Activated CD4-positive, alpha-beta T cell treated with anti-CD3 and anti-CD28 coated beads for 24 hours (primary cell): Measurements from ENCODE around the gene PIP5K1A.
"Not testable (repeated sequence)": the region's sequence is repeated elsewhere in the genome, so short reads cannot be mapped to it uniquely, and the experiment has no call there.

Experiments used
- DNase-seq, 2 donors: peaks; one replicate each; pipeline ENCODE4 v3.0.0-alpha.2; 2020; ENCODE audit warnings: low read depth in 2 of 2

PIP5K1A gene

DNA sequence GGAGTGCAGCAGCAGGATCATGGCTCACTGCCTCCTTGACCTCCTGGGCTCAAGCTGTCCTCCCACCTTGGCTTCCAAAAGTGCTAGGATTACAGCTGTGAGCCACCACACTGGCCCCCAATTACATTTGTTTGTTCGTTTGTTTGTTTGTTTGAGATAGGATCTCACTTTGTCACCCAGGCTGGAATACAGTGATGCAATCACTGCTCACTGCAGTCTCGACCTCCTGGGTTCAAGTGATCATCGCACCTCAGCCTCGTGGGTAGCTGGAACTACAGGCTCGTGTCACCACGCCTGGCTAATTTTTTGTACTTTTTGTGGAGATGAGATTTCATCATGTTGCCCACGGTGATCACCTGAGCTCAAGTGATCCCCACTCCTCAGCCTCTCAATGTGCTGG, 6.3 kb upstream of the PIP5K1A start:
- DNase-seq: no peak

DNA sequence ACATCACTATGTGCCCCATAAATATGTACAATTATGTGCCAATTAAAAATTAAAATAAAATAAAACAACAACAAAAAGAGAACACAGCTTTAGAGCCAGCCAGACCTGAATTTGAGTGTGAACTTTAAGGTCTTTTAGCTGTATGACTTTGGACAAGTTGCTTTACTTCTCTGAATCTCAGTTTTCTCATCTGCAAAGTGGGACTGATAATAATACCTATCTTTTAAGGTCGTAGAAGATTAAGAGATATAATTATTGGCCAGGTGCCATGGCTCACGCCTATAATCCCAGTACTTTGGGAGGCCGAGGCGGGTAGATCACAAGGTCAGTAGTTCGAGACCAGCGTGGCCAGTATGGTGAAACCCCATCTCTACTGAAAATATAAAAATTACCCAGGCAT, 5.0 kb upstream of the PIP5K1A start:
- no peak for DNase-seq

DNA sequence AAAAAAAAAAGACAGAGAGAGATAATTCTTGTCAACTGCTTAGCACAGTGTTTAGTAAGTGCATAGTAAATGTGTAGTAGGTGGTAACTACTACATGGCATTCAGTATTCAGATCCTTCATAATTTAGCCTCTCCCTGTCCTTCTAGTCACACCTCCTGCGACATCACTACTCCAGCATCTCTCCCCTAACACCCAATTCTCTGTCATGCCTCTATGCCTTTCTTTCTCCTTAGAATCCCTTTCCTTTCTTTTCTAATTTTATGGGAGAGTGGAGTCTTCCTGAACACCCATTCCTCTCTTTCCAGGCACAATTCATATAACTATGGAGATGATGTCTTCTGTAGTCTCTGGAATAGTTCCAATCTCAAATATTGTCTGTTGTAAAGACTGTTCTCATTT, 4.5 kb upstream of the PIP5K1A start:
- DNase-seq: no peak

DNA sequence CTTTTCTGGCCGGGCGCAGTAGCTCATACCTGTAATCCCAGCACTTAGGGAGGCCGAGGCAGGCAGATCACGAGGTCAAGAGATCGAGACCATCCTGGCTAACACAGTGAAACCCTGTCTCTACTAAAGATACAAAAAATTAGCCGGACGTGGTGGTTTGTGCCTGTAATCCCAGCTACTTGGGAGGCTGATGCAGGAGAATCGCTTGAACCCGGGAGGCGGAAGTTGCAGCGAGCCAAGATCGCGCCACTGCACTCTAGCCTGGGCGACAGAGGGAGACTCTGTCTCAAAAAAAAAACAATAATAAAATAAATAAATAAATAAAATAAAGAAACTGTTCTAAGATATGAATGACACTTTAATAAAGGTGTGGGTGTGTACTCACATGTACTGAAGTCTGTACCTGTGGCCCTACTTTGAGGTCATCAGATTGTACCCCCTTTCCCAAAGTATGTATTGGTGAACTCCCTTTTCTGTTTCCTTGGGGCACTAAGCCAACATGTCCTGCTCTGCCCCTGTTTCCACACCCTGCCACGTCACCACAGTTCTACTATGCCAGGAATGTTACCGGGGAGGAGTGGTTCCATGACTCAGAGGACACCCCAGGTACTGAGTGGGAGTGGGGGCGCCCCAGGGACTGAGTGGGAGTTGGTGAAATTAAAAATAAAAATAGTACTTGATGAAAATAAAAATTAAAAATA, 3.3 kb upstream of the PIP5K1A start:
- not testable (repeated sequence) for DNase-seq

DNA sequence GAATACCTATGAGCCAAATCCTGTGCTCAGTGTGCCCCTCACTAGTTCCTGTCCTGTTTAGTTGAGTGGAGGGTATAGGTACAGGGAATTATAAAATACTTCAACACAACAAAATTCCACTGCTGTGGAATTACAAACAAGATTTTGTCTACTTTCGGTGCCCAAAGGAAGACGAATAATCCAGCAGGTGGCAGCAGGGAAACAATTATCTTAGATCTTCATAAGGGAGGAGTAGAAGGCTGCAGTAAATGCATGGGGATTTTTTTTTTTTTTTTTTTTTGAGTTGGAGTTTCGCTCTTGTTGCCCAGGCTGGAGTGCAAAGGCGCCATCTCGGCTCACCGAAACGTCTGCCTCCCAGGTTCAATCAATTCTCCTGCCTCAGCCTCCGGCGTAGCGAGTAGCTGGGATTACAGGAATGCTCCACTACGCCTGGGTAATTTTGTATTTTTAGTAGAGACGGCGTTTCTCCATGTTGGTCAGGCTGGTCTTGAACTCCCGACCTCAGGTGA, 2.0 kb upstream of the PIP5K1A start:
- DNase-seq: no peak

DNA sequence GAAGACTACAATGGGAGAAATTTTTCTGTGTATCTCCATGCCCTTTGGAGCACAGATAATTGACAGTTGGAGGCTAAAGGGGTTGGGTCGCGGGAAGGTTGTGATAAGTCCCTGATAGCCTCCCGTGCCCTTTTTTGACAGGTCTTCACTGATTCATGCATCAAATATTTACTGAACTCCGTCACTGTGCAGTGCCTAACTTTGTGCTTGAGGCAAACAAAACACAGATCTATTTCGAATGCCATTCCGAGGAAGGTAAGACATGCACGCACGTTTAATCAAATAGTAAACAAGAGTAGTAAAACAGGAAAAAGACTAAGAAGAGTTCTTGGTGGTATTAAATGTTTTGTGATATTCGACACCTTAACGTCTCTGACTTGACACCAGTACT, 494 bp upstream of the PIP5K1A start:
- DNase-seq: no peak

DNA sequence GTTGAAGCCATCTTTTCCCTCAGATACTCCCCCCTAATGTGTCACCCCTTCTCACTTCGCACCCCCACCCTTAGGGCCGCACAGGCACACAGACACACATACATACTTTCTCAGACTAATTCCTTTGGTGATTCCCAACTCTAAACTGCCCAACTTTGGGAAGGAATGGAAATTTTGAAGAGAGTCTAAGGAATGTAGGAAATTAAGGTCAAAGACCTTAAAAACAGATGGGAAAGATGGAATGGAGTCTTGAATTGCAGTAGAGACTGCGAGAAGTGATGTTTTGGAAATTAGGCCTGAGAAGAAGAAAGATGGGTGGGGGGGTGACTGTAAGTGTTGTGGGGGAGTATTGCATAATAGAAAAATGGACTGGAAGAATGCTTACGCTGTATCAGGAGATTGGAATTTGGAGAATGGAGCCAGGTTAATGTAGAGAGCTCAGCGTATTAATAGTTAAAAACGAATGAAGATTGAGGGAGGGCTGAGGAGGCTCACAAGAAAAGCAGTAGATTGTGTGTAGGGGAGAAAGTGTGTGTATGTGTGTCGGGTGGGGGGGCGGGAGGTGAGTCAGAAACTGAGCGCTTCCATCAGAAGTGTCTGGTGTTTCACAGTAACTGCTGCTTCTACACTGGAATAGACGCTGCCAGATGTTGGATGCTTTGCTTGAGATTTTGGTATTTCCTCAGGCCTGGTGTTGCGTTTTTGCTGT, 1.7 kb downstream of the PIP5K1A start:
- DNase-seq: no peak

DNA sequence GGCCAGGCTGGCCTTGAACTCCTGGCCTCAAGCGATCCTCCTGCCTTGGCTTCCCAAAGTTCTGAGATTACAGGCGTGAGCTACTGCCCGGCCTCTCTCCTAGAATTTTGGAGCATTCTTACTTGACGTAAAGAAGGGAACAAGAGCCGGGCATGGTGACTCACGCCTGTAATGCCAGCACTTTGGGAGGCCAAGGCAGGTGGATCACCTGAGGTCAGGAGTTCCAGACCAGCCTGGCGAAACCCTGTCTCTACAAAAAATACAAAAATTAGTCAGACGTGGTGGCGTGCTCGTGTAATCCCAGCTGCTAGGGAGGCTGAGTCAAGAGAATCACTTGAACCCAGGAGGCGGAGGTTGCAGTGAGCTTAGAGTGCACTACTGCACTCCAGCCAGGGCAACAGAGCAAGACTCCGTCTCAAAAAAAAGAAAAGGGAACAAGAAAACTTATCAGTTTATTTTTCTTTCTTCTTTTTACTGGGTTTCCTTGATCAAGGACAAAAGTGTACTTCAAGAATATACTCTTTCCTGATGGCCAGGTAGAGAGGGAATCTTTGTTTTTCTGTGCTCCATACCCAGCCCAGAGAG, 7.1 kb downstream of the PIP5K1A start:
- not testable (repeated sequence) for DNase-seq

DNA sequence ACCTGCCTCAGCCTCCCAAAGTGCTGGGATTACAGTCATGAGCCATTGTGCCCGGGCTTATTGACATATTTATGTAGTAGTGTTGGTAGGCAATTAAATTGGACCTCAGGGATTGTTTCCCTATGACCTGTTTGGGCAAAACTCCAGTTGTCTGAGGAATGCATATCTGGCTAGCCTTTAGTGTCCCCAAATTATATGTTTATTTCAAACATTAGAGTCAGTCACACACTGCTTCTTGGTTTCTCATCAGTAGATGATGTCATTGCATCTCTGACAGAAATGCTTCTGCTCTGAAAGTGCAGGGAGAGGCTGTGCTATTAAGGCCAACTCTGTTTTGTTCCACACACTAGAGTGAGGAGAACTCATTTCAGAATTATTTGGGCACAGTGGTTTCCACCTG, 12.5 kb downstream of the PIP5K1A start:
- DNase-seq: no peak

DNA sequence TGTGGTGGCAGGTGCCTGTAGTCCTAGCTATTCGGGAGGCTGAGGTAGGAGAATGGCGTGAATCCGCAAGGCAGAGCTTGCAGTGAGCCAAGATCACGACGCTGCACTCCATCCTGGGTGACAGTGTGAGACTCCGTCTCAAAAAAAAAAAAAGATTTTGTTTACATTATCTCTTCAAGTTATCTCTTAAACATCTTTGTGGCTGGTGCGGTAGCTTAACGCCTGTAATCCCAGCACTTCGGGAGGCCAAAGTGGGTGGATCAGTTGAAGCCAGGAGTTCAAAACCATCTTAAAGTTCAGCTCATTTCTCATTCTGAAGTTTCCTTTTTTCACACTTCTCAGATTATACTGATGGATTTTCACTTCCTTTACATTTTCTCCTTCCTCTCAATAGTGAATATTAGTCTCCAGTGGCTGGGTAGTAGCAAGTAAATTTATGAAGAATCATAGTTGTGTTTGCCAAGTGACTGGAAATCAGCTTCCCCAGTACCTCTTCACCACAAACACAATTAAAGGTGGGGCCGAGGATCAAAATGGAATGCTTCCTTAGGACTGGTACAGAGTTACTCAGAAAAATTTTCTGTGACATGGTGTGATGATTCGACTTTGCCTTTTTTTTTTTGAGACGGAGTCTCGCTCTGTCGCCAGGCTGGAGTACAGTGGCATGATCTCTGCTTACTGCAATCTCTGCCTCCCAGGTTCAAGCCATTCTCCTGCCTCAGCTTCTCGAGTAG, 13.8 kb downstream of the PIP5K1A start:
- DNase-seq: no peak

DNA sequence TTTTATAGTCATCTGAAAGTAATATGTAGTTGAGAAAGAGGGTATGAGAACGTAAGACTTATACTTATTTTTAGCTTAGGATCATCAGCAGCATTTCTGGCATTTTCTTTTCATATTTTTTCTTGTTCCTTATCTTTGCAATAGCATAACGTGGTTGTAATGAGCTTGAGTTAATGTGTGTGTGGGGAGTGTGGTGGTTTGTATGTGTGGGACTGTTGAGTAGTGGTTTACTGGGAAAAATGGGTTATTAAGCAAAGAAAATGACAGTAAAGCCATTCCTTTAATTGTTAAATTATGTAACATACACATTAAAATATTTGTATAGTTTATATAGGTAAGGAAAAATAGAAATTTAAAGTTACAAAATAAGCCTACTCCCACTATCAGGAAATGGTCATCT, 15.2 kb downstream of the PIP5K1A start:
- DNase-seq: no peak

DNA sequence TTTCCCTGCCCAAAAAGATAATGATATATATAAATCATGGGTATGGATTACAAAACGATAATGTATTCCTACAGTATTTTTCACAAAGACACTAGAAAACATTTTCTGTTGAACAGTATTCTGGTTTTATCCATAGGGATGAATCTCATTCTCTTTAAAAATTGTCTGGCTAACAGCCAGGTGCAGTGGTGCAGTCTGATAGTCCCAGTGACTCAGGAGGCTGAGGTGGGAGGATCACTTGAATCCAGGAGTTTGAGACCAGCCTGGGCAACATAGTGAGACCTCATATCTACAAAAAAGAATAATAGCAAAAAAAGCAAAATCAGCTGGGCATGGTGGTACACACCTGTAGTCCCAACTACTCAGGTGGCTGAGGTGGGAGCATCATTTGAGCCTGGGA, 23.3 kb downstream of the PIP5K1A start:
- no peak for DNase-seq

DNA sequence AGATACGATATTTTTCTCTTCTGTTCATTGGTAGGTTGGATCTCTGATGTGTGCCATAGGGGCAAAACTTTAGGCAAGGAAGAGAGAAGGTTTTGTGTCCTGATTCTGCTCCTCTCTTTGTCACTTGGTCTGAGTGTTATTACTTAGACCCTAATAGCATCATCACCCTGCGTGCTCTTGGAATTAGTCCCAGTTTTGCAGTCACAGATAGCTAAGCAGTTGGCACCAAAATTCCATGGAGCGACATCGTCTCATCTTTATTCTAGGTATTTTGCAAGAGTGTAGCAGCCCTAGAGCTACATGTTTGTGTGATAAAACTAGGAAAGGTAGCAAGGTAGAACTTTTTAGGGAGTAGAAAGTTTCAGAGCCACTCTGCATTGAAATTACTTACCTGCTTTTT, 23.8 kb downstream of the PIP5K1A start:
- DNase-seq: no peak

DNA sequence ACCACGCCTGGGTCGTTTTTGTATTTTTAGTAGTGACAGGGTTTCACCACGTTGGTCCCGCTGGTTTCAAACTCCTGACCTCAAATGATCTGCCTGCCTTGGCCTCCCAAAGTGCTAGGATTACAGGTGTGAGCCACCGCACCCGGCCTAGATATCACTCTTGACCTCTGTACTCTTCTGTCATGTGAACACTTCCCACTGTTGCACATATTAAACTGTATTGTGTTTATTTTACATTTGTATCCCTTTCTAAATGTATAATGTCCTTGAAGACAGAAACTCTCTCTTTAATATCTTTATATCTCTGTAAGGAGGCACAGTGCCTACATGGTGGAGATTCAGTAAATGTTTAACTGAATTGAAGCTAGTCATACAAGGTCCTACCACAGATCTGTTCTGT, 36.9 kb downstream of the PIP5K1A start:
- DNase-seq: no peak

DNA sequence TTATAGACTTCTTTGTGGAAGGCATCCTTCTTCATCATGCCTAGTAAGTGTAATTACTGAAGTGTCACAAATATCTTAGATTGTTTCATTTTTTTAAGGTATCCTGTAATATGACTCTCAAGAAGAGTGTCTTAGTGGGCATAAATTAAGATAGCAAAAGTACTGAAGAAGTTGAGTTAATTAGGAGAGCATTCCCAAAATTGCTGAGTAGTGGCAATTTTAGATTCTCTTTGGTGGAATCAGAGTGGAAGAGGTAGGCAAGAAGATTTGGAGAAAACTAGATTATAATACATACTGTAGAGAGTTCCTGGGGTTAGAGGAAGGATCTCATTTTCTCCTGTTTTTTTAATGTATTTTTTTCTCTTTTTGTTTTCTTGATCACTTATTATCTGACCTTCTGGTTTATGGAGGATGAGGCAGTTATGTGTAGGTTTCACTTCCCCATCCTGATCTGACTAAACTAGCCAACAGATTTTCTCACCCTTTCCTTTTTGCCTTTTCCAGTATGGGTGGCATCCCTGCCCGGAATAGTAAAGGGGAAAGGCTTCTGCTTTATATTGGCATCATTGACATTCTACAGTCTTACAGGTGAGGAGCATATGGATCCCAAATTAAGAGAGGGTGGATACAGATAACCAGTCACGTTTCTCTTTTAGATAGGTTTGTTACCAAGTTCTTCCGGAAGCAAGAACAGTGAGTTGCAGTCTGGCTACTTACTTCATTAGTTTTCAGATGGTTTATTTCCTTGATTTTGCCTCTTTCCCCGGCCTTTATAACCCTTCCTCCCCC, 39.5 kb downstream of the PIP5K1A start:
- DNase-seq: no peak

DNA sequence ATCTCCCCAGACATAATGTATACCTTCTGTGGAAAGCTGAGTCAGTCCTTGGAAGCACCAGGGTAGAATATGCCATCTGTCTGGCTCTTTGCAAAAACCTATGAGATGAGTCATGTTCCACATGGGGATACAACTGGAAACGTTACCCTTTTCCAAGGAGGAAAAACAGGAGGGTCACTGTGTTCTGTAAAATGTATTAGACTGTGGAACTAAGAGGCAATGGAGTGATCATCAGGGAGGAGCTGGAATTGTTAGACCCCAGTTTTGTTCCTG, 40.1 kb downstream of the PIP5K1A start:
- no peak for DNase-seq

DNA sequence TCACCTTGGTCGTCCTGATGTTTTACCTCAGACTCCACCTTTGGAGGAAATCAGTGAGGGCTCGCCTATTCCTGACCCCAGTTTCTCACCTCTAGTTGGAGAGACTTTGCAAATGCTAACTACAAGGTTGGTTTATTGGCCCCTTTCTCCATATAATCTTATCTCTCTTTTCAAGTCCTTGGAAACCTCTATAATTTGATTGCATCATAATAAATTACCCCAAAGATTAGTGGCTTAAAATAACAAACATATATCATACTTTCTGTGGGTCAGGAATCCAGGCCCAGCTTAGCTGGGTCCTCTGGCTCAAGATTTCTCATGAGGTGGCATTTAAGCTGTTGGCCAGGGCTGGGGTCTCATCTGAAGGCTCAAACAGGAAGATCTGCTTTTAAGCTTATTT, 44.1 kb downstream of the PIP5K1A start:
- no peak for DNase-seq

DNA sequence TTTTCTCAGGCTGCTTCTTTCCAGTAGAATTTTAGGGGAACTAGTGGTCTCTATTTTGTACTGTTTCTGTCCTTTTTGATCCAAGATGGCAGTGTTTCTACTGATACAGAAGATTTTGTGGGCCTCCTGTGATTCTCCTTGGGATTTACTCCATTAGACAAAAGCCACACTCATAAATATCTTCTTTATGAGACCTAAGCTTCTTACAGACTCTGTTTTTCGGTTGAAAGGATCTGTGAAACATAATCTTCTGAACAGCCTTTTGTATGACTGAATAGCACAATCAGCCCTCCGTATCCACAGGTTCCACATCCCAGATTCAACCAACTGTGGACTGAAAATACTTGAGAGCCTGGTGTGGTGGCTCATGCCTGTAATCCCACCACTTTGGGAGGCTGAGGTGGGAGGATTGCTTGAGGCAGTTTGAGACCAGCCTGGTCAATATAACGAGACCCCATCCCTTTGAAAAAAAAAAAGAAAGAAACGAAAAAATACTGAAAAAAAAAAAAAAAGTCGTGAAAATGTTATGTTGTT, 45.4 kb downstream of the PIP5K1A start:
- no peak for DNase-seq

DNA sequence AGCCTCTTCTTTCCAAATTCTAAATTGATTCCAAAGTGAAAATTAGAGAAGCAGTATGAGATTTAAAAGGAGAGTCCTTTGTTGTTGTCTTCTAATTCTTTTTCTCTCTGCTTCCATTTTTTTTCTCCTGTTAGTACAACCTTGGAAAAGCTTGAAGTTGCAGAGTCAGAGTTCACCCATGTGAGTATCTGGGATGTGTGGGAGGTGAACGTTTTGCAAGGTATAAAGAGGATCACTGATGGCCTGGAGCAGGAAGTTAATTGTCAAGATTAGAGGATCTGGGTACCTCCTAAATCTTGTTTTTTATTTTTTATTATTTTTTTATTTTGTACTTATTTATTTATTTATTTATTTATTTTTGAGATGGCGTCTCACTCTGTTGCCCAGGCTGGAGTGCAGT, 48.4 kb downstream of the PIP5K1A start:
- DNase-seq: no peak

DNA sequence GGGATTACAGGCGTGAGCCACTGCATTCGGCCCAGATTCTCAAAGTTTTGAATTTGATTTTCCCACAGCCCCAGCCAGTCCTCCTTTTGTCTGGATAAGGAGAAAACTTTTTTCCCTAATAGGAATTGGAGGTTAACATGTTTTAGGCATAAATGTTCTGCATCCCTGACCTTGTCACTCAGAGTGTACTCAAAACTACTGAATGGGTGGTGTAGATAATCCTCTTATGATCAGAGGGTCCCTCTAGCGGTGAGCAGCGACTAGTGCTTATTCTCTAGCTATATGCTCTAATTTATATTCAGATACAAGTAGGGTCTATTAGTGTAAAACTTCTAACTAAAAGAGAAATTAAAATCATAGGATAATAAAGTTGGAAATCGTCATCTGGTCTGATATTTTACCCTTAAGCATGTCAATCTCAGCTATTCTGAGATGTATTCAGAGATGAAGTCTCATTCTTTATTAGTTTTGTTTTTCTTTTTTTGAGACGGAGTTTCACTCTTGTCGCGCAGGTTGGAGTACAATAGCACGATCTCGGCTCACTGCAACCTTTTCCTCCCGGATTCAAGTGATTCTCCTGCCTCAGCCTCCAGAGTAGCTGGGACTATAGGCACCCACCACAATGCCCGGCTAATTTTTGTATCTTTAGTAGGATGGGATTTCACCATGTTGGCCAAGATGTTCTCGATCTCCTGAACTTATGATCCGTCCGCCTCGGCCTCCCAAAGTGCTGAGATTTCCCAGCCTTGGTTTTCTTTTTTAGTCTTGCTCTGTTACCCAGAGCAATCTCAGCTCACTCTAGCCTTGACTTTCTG, 53.5 kb downstream of the PIP5K1A start:
- DNase-seq: peak; percentile 36 to 47
